GM18508 (cell line): ENCODE data around the gene CAP1.
"Not testable (repeated sequence)": the region's sequence is repeated elsewhere in the genome, so short reads cannot be mapped to it uniquely, and the experiment has no call there.

ENCODE experiments used
- ATAC-seq: cut with Tn5 transposase; IDR thresholded peaks from one replicate; pipeline ENCODE4 v1.9.1; 2021; ENCODE audit warnings: moderate number of reproducible peaks; ENCODE audit not compliant: insufficient read depth, unreplicated experiment

Gene CAP1

GRCh38 chr1:40057310-40058030, 16.9 kb downstream of the CAP1 start:
- ATAC-seq, result no peak

GRCh38 chr1:40058097-40058452, 17.5 kb downstream of the CAP1 start:
- no peak for ATAC-seq

- no peak for ATAC-seq
Observed at GRCh38 chr1:40058453-40059337, 18.2 kb downstream of the CAP1 start.

DNA sequence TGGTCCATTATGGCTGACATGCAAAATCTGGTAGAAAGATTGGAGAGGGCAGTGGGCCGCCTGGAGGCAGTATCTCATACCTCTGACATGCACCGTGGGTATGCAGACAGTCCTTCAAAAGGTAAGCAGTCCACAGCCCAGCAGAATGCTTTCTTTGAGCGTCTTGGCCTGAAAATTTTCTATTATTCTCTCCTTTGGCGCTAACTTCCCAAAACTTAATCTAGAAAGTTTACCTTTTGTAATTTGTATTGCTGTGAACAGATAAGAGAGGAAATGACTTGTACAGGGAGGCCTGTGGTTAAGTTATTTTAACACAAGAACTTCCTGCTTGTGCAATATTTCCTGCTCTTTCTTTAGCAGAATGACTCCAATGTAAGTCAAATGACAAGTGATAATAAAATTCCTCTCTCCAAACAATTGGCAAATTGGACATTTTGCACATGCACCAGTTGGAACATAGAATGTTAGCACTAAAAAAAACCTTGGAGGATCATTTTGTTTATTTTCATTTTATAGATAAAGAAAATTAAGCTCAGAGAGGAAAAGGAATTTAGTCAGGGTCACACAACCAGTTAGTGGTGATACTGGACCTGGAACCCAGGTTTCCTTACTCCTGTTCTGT, 18.9 kb downstream of the CAP1 start:
- ATAC-seq, result no peak

DNA sequence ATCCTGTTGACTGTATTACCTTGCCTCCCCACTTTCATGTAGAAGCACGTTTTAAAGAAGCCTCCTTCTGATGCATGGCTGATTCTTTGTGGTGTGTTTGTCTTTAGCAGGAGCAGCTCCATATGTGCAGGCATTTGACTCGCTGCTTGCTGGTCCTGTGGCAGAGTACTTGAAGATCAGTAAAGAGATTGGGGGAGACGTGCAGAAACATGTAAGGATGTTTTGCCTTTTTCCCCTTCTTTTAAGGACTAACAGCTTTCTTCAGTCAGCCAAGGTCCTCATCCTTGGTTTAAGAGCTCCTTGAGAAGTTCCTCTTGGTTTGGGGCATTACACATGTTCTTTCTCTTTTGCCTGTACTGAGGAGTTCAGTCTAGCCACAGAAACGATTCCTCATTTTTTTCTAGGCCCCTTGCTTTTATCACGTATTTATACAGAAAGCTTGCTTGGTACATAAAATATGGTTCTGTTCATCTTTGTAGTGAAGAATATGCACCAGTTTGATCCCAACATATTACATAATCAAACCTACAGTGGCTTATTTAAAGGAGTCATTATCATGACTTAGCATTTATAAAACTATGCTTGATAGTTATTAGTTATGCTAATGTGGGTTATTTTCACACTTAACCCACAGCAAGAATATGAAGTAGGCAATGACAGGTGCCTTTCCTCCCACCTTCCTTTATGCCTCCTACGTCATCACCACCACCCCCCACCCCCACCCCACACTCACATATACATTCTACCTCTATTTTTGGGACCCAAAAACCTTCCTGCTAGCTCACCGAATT, 19.6 kb downstream of the CAP1 start:
- ATAC-seq, result no peak

DNA sequence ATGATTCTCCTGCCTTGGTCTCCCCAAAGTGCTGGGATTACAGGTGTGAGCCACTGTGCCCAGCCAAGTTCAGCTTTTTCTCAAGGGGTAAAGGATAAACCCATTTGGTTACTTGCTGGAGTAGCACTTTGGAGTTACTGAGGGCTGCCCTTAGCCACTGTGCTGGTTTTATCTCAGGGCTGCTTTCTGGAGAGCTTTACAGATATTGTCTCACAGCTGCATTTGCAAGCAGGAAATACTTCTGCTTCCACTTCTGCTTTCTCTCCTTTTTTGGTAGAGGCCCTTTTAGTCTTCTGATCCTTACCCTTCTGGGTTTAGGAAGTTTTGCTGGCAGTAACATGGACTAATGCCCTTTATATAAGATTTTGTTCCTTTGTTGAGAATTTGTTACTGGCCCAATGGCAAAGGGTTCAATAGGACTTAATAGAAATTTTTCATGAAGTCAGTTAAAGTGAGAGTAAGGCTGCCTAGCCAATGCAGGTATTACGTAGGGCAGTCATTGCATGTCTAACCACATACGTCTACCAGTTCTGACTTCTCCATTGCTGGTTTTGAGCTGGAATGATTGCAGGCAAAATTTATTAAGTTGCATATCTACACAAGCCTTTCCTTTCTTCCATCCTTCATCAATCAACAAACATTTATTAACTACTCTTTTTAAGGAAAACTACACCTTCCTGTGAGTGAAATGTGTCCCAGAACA, 24.4 kb downstream of the CAP1 start:
- ATAC-seq, result no peak

DNA sequence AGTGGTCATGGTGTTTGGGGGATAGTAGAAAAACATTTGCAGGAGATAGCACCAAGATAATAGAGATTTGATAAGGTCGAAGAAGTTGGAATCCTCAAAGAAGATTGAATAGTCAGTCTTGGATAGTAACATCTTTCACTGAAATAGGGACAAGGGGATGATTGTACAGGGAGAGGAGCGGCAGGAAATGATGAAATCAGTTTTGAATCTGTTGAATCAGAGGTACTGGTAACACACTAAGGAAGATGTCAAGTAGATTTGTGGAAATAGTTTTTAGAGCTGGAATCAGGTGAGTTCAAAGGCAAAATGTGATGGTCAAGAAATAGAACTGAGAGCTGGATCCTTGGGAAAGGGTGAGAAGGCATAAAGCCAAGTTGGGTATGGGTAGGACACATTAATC, 26.5 kb downstream of the CAP1 start:
- ATAC-seq, result no peak

- ATAC-seq, result no peak
Observed at GRCh38 chr1:40067851-40068250, 27.3 kb downstream of the CAP1 start.

- no peak for ATAC-seq
Observed at GRCh38 chr1:40072142-40072541, 31.6 kb downstream of the CAP1 start.

- ATAC-seq, result no peak
Observed at GRCh38 chr1:40073062-40073461, 32.5 kb downstream of the CAP1 start.

DNA sequence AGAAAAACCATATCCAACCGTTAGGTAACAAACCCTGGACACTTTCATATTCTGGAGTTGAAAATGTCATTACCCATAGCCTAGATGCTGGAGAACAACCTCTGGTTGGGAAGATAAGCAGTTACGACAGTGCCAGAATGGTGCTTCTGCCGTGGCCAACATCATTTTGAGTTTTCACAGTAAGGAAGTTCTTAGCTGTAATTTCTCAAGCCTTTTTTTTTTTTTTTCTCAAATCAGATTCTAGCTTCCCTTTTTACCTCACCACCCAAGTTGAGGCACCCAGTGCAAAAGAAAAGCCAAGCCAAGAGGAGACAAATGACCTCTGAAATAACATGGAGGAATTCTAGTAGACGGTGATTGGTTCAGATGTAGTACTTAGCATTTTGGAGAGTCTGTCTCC, 34.7 kb downstream of the CAP1 start:
- no peak for ATAC-seq

GRCh38 chr1:40076895-40077312, 36.4 kb downstream of the CAP1 start:
- ATAC-seq, result no peak

GRCh38 chr1:40078512-40079333, 38.2 kb downstream of the CAP1 start:
- ATAC-seq, result no peak

DNA sequence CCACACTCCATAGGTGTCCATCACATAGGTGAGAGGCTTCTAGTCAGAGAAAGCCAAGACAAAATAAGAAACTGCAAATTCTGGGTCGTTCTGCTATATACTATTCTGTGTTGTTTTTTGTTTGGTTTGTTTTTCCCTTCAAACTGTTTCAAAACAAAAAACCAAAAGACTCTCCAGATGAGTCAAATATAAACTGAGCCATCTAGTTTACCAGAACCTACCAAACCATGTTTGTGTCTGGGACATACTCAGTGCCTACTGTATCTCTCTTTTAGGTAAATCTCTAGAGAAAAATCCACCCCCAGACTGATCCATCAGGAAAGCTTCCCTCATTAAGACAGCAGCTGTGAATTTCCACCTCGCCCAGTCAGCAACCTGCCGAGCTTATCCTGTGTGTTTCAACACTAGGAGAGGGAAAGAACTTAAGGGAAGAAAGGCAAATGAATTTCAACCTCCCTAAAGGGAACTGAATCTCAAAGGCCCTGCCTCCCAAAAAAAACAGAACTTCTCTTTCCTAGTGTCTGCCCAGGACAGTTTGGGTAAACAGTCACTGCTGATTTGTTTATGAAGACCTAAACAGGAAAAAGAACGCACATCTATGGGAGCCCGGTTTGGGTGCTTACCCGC, 39.4 kb downstream of the CAP1 start:
- no peak for ATAC-seq

DNA sequence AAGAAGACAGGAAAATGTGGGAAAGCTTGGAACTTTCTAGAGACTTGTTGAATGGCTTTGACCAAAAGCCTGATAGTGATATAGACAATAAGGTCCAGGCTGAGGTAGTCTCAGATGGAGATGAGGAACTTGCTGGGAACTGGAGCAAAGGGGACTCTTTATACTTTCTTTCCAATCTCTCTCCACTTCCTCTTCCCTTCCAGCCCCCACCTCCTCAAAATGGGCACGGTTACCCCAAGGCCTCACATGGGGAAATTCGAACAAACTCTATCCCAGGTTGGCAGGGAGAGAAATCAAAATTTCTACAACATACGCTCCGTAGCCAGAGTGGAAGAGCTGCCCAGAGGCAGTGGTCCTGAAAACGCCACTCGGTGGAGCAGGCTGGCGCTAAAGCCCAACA, 41.3 kb downstream of the CAP1 start:
- ATAC-seq, result no peak

- ATAC-seq, result not testable (repeated sequence)
Observed at GRCh38 chr1:40084750-40085149, 44.2 kb downstream of the CAP1 start.

GRCh38 chr1:40090652-40091355, 50.3 kb downstream of the CAP1 start:
- no peak for ATAC-seq

- no peak for ATAC-seq
Observed at GRCh38 chr1:40092241-40092640, 51.7 kb downstream of the CAP1 start.
